ENCODE results near the gene PRPF40B.
"Not testable (repeated sequence)": the region's sequence is repeated elsewhere in the genome, so short reads cannot be mapped to it uniquely, and the experiment has no call there.

PRPF40B gene

GRCh38 chr12:49609059-49609874, 14.1 kb upstream of the PRPF40B start:
- no peak for DNase-seq

- DNase-seq, result no peak
These were observed 13.5 kb upstream of the PRPF40B start for GRCh38 chr12:49609875-49610154.

DNA sequence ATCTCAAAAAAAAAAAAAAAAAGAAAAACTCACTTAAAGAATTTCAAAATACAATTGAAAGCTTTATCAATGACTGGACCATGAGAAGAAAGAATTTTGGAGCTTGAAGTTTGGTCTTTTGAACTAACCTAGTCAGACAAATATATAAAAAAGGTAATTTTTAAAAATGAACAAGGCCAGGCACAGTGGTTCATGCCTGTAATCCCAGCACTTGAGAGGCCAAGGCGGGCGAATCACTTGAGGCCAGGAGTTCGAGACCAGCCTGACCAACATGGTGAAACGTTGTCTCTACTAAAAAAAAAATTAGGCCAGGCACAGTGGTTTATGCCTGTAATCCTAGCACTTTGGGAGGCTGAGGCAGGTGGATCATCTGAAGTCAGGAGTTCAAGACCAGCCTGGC, 12.6 kb upstream of the PRPF40B start:
- DNase-seq, result not testable (repeated sequence)

DNA sequence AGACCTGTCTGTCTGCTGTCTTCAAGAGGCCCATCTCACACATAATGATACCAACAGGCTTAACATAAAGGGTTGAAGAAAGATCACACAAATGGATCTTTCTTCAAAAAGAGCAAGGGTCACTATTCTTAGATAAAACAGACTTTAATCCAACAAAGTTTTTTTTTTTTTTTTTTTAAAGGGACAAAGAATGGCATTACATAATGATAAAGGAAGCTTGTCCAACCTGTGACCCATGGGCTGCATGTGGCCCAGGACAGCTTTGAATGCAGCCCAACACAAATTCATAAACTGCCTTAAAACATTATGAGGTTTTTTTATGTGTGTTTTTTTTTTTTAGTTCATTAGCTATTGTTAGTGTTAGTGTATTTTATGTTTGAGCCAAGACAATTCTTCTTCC, 11.2 kb upstream of the PRPF40B start:
- DNase-seq, result no peak

DNA sequence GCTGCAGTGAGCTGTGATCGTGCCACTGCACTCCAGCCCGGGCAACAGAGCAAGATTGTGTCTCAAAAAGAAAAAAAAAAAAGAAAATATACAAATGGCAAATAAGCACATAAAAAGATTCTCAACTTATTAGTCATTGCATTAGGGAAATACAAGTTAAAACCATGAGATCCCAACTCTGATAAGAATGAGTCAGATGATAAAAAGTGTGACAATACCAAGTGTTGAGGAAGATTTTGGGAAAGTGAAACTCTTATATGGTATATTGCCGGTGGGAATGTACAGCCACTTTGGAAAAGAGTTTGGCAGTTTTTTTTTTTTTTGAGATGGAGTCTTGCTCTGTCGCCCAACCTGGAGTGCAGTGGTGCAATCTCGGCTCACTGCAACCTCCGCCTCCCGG, 7.6 kb upstream of the PRPF40B start:
- DNase-seq, result no peak

DNA sequence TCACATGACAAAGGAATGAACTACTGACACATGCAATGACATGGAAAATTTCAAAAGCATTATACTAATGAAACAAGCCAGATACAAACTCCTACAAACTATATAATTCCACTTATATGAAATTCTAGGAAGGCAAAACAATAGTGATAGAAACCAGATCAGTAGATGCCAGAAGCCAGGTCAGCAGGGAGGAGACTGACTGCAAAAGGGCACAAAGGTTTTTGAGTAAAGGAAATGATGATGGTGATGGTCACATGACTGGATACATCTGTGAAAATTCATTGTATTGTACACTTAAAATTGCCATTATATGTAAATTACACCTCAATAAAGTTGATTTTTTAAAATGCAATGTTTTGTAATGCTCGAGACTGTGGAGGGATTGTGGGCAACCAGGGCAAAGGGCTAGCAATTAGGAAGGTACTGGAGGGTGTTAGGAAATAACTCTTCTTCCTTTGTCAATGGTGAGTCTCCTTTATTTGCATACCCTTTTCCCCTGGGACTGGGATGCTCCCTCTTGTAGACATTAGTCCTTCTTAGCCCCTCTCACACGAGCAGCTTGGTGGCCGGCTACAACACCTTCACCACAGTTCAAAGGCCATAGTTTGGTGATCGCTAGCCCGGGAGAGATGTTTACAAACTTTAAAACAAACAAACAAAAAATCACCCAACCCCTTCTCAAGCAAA, 6.7 kb upstream of the PRPF40B start:
- DNase-seq, result no peak

GRCh38 chr12:49618576-49618975, 4.8 kb upstream of the PRPF40B start:
- DNase-seq, result no peak

DNA sequence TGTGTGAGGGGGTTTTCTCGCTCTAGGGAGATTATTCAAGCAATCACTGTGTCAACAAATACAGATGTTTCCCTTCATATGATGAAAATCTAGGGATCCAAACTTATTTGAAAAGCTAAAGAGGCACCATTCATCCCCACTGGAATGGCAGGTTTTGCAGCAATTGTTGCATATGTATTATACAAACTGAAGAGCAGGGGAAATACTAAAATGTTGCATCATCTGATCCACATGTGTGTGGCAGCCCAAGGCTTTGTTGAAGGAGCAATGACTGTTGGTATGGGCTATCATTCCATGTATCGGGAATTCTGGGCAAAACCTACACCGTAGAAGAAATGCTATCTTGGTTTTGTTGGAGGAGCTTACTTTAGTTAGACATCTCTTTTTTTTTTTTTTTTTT, 4.1 kb upstream of the PRPF40B start:
- DNase-seq, result no peak

- DNase-seq, result peak in 2 of 4 experiments; percentile 23 to 24
These were observed 1.5 kb upstream of the PRPF40B start for GRCh38 chr12:49621651-49622500.

DNA sequence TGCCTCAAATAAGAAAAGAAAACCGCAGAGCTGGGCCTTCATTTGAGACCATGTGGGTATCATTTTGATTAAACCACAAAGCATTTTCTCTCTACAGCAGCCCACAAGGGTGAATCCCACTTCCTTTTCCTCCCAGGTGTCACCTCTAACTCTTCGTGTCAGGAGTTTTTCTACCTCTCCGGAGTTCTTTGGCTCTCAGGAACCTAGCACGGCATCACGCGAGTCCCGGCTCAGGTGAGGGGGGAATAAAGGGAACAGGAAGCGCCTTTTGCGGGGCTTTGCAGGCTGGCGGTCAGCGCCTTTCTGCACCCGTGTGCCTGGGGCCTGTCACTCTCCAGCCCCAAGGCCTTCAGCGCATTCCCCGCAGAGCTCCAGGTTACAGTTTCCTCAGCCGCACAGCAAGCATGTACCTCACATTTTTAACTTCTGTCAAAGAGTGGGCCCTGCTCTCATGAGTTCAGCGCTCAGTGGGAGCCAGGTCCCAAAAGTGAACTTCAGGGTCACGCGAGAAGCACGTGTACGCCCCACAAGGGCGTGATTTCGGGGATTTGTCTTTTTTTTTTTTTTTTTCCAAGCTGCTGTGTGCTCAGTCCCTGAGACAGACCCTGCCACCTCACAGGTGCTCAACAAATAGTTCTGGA, 740 bp upstream of the PRPF40B start:
- DNase-seq, result peak in 2 of 4 experiments; percentile 53 to 56

DNA sequence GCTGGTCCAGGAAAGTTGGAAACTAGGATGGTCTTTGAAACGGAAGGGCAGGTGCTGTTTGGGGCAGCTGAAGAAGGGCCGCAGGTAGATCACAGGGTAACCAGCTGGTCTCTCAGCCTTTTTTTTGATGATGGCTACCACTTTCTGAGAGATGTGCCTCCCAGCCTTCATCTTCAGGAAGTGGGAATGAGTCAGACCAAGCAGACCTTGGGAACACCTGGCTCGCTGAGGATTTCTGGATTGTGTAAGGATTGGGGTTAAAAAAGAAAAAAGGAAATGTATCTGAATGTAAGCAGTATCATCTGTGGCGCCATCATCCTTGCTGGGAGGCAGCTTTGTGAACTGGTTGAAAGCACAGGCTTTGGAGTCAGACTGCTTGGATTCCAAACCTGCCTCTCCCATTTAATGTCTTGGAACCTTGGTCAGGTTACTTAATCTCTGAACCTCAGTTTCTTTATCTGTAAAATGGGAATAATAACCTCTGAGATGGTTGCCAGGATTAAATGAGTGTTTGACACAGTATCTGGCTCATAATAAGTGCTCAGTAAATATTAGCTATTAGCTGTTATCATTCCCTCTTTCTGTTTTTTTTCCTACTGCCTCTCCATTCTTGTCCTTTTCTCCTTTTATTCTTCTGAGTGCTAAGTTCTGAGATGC, 1.7 kb downstream of the PRPF40B start:
- DNase-seq, result no peak

DNA sequence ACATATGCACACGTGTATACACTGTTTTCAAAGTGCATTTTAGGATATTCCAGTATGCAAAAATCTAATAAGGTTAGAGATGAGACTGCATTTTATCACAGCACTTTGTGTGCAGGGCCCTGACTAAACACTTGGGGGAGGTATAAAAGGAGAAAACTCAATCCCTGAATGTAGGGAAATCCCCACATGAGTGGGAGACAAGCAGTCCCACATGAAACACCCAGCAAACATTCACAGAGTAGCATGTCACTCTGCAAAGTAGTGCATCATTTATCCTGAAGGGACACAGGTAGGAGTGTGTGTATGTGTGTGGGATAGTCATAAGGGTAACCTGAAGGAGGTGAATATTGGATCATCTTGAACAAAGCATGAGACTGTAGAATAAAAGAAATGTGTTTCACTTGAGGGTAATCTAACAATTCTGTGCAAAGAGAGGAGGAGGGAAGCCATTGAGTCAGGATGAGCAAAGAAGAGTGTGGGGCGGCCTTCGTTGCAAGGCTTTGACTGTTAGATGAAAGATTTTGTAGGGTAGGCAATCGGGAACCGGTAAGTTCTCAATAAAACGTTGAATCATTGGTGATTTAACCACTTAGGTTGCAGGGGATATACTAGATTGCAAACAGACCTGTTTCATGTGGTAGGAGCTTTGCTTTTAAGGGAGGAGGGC, 2.9 kb downstream of the PRPF40B start:
- no peak for DNase-seq

DNA sequence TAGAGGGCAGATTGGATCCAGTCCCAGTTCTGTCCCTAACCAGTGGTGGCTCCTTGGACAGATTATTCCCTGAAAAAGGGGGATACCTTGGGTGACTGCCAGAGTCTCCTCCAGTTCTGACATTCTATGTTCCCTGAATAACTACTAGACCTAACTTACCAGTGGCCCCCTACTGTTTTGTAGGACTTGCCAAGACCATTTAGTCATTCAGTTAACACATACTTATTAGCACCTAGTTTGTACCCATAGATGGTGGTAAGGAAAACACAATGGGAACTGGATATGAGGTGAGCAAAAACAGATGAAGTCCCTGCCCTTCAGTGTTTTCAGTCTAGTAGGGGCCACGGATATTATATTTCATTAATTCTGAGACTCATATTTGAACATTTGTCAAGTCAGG, 3.5 kb downstream of the PRPF40B start:
- no peak for DNase-seq

DNA sequence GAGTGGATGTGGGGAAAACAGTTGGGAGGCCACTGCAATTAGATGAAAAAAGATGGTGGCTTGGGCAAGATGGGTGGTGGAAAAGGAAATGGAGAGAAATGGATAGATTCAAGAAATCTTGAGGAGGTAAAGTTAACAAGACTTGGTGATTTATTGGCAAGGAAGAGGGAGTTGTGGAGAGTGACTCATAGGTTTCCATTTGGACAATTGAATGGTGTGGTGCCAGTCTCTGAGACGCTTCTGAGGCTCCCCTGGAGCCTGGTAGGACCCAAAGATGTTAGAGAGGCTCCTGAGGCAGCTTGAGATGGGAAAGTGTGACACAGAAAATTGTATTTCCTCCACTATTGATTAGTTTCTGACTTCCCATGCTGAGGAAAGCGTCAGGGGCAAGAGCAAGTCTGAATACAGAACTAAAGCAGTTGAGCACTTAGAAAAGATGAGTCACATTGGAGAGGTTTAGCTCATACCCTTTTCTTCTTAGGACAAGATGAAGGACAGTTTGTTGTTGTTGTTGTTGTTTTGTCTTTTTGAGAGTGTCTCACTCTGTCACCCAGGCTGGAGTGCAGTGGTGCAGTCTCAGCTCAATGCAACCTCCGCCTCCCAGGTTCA, 4.5 kb downstream of the PRPF40B start:
- DNase-seq, result no peak

GRCh38 chr12:49631336-49631907, 8.1 kb downstream of the PRPF40B start:
- DNase-seq, result no peak

GRCh38 chr12:49632401-49632800, 9.0 kb downstream of the PRPF40B start:
- DNase-seq, result no peak

DNA sequence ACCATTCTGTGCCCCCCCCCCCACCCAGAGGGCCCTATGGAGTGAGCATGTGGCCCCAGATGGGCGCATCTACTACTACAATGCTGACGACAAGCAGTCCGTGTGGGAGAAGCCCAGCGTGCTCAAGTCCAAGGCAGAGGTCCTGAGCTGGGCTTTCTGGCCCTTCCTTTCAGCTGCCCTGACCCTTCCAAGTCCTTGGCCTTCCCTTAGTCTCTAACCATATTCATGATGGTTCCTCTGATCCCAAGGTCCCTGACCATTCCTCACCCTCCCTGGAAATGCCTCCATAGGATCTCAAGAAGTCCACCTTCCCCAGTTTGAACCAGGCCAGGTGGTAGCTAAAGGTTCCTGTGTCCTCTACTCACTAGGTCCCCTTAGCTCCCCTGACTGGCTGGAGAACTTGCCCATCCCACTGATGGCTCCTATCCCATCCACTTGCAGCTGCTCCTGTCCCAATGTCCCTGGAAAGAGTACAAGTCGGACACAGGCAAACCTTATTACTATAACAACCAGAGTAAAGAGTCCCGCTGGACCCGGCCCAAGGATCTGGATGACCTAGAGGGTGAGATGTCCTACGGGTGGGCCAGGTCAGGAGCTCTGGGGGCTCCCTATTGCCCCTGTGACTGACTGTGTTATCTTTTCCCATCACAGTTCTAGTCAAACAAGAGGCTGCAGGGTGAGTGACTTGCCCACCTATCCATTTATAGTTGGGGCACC, 9.8 kb downstream of the PRPF40B start:
- no peak for DNase-seq

DNA sequence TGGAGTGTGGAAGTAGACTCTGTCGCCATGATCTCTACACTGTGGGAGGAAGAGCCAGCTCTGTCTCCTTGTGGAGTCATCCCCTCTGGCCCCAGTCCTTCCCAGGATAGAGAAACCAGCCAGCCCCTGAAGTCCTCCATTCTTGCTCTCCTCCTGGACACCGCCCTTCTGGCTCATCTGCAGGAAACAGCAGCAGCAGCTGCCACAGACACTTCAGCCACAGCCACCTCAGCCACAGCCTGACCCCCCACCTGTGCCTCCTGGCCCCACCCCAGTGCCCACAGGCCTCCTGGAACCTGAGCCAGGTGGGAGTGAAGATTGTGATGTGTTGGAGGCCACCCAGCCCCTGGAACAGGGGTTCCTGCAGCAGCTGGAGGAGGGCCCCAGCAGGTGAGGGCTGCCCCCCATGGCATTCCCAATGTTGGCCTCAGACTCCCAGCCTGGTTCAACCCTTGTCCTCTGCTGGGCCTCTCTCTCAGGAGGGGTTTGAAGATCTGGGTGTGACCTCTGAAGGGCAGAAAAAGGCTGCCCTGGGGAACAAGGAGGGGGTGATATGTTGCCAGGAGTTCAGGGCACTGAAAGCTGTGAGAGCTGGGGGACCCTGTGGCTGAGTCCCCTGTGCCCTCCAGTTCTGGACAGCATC, 10.5 kb downstream of the PRPF40B start:
- peak in 1 of 4 experiments; percentile 1 for DNase-seq

- peak in 1 of 4 experiments; percentile 21 for DNase-seq
These were observed 11.7 kb downstream of the PRPF40B start for GRCh38 chr12:49635036-49635435.

- DNase-seq, result peak in 1 of 4 experiments; percentile 1
These were observed 12.3 kb downstream of the PRPF40B start for GRCh38 chr12:49635656-49636055.
